ENCODE data around the gene SCN5A. TPM values are rescaled to one million over a fixed set of nuclear protein-coding genes. Genes with fewer than 3 reads are reported as not detected.

The SCN5A gene
- total RNA-seq, 1 donor from 2014 or later, result 1.4 TPM

- Mint-ChIP-seq H3K36me3 (no peaks in the 10 kb centered on the region), H3K27ac (no peak overlapping the region), H3K9me3 (no peaks in the 10 kb centered on the region), H3K27me3 (ENCODE audit: low read depth) (peaks cover 16% of the 10 kb centered on the region), H3K4me1 (no peaks in the 10 kb centered on the region), H3K4me3 (no peak overlapping the region)
- no peak for DNase-seq (ENCODE audit: low spot score in 2 of 2, unreplicated experiment in 2 of 2)
- no peak for TF ChIP-seq CTCF (IDR thresholded peaks at IDR 0.05; ENCODE audit: unreplicated experiment)
Measured at GRCh38 chr3:38614091-38614490, 35.4 kb downstream of the SCN5A start.

- H3K4me3 Mint-ChIP-seq, result no peak overlapping the region
- H3K36me3 Mint-ChIP-seq, result no peaks in the 10 kb centered on the region
- H3K27me3 Mint-ChIP-seq (ENCODE audit: low read depth), result peaks cover 9% of the 10 kb centered on the region
- H3K27ac Mint-ChIP-seq, result no peak overlapping the region
- no peak for TF ChIP-seq CTCF (IDR thresholded peaks at IDR 0.05; ENCODE audit: unreplicated experiment)
- H3K9me3 Mint-ChIP-seq, result no peaks in the 10 kb centered on the region
- H3K4me1 Mint-ChIP-seq, result no peaks in the 10 kb centered on the region
- no peak for DNase-seq (ENCODE audit: low spot score in 2 of 2, unreplicated experiment in 2 of 2)
Measured at GRCh38 chr3:38613426-38613825, 36.1 kb downstream of the SCN5A start.

GRCh38 chr3:38611866-38612265 lies 37.6 kb downstream of the SCN5A start:
- no peak for TF ChIP-seq CTCF (IDR thresholded peaks at IDR 0.05; ENCODE audit: unreplicated experiment)
- Mint-ChIP-seq H3K27ac (no peak overlapping the region), H3K9me3 (no peaks in the 10 kb centered on the region), H3K36me3 (no peaks in the 10 kb centered on the region), H3K4me3 (no peak overlapping the region), H3K4me1 (no peaks in the 10 kb centered on the region), H3K27me3 (ENCODE audit: low read depth) (peaks cover 3% of the 10 kb centered on the region)
- no peak for DNase-seq (ENCODE audit: low spot score in 2 of 2, unreplicated experiment in 2 of 2)

- H3K36me3 Mint-ChIP-seq, result no peaks in the 10 kb centered on the region
- no peaks in the 10 kb centered on the region for H3K4me1 Mint-ChIP-seq
- no peak for DNase-seq (ENCODE audit: low spot score in 2 of 2, unreplicated experiment in 2 of 2)
- H3K27ac Mint-ChIP-seq, result no peak overlapping the region
- TF ChIP-seq CTCF (IDR thresholded peaks at IDR 0.05; ENCODE audit: unreplicated experiment), result no peak
- peaks cover 5% of the 10 kb centered on the region for H3K27me3 Mint-ChIP-seq (ENCODE audit: low read depth)
- no peaks in the 10 kb centered on the region for H3K9me3 Mint-ChIP-seq
- no peak overlapping the region for H3K4me3 Mint-ChIP-seq
Measured at GRCh38 chr3:38610934-38611333, 38.6 kb downstream of the SCN5A start.

GRCh38 chr3:38610436-38610835 lies 39.1 kb downstream of the SCN5A start:
- H3K4me3 Mint-ChIP-seq, result no peak overlapping the region
- H3K36me3 Mint-ChIP-seq, result no peaks in the 10 kb centered on the region
- TF ChIP-seq CTCF (IDR thresholded peaks at IDR 0.05; ENCODE audit: unreplicated experiment), result no peak
- H3K4me1 Mint-ChIP-seq, result no peaks in the 10 kb centered on the region
- H3K27ac Mint-ChIP-seq, result no peak overlapping the region
- peaks cover 6% of the 10 kb centered on the region for H3K27me3 Mint-ChIP-seq (ENCODE audit: low read depth)
- H3K9me3 Mint-ChIP-seq, result no peaks in the 10 kb centered on the region
- no peak for DNase-seq (ENCODE audit: low spot score in 2 of 2, unreplicated experiment in 2 of 2)

All from mesothelial cell of epicardium (in vitro differentiated cells).